HepG2 (cell line): ENCODE results near the gene RAB43. TPM values are rescaled to one million over a fixed set of nuclear protein-coding genes. Genes with fewer than 3 reads are reported as not detected.

Experiments used
- AFF4 ChIP-seq: sonication (generic); formaldehyde crosslinking; IDR thresholded peaks from 2 replicates; pipeline ENCODE4 v1.4.0; 2020; ENCODE audit warnings: missing genetic modification reagents
- AGO1 ChIP-seq: fragments of 200-400 bp; formaldehyde crosslinking; IDR thresholded peaks from 2 replicates; pipeline ENCODE4 v1.6.1; 2017; ENCODE audit warnings: mild to moderate bottlenecking, low read depth, low read length, moderate library complexity; ENCODE audit not compliant: poor library complexity, severe bottlenecking
- ATF7 ChIP-seq, 2 experiments: fragments of 450-650 bp in 1 of 2; sonication (generic) in 1 of 2; formaldehyde crosslinking in 1 of 2; IDR thresholded peaks; 2 replicates each; pipeline versions ENCODE4 v1.4.0 to v1.6.1; 2016 to 2020; ENCODE audit warnings: antibody characterized with exemption in 1 of 2, mild to moderate bottlenecking in 1 of 2, missing genetic modification reagents in 1 of 2
- FOXM1 ChIP-seq: sonication (generic); formaldehyde crosslinking; IDR thresholded peaks from 2 replicates; pipeline ENCODE4 v1.5.0; 2020; ENCODE audit warnings: missing genetic modification reagents
- FOXP1 ChIP-seq, 2 experiments: fragments of 450-650 bp in 1 of 2; IDR thresholded peaks; 2 replicates each; pipeline ENCODE4 v1.6.1; 2017 to 2018; ENCODE audit warnings: antibody characterized with exemption in 1 of 2
- KAT2B ChIP-seq: fragments of 150-350 bp; IDR thresholded peaks from 2 replicates; pipeline ENCODE4 v1.6.1; 2014; ENCODE audit warnings: low read depth, low read length, borderline replicate concordance
- KLF15 ChIP-seq: sonication (generic); formaldehyde crosslinking; IDR thresholded peaks from 2 replicates; pipeline ENCODE4 v1.8.1; 2023; ENCODE audit warnings: borderline replicate concordance, mild to moderate bottlenecking, inconsistent platforms, missing genetic modification reagents, mixed read lengths
- NCOA2 ChIP-seq: sonication (generic); formaldehyde crosslinking; IDR thresholded peaks from 2 replicates; pipeline ENCODE4 v1.8.0; 2022; ENCODE audit warnings: inconsistent platforms
- NR0B2 ChIP-seq: sonication (generic); formaldehyde crosslinking; IDR thresholded peaks from 2 replicates; pipeline ENCODE4 v1.4.0; 2020; ENCODE audit warnings: mild to moderate bottlenecking, missing genetic modification reagents
- POGZ ChIP-seq: sonication (generic); formaldehyde crosslinking; IDR thresholded peaks from 2 replicates; pipeline ENCODE4 v1.4.0; 2020; ENCODE audit warnings: mild to moderate bottlenecking, missing genetic modification reagents
- REXO4 ChIP-seq: sonication (generic); formaldehyde crosslinking; IDR thresholded peaks from 2 replicates; pipeline ENCODE4 v1.8.0; 2022; ENCODE audit warnings: missing genetic modification reagents, mild to moderate bottlenecking, borderline replicate concordance
- RFXANK ChIP-seq: IDR thresholded peaks from 2 replicates; pipeline ENCODE4 v1.6.1; 2016
- SATB2 ChIP-seq: sonication (generic); formaldehyde crosslinking; IDR thresholded peaks from 2 replicates; pipeline ENCODE4 v1.5.0; 2020; ENCODE audit warnings: missing genetic modification reagents
- SSRP1 ChIP-seq: IDR thresholded peaks from 2 replicates; pipeline ENCODE4 v1.6.1; 2016; ENCODE audit warnings: control low read depth
- ZBTB8A ChIP-seq: sonication (generic); formaldehyde crosslinking; IDR thresholded peaks from 2 replicates; pipeline ENCODE4 v1.4.0; 2020; ENCODE audit warnings: mild to moderate bottlenecking, low read depth, missing genetic modification reagents, borderline replicate concordance
- ZHX1 ChIP-seq: sonication (generic); formaldehyde crosslinking; IDR thresholded peaks from 2 replicates; pipeline ENCODE4 v1.8.1; 2022; ENCODE audit warnings: low read depth, mild to moderate bottlenecking, missing genetic modification reagents
- ZNF589 ChIP-seq: sonication (generic); formaldehyde crosslinking; conservative IDR thresholded peaks from 2 replicates; pipeline ENCODE4 v1.8.0; 2022; ENCODE audit warnings: mild to moderate bottlenecking, moderate library complexity, missing genetic modification reagents
- ZNF644 ChIP-seq: IDR thresholded peaks from 2 replicates; pipeline ENCODE4 v1.6.1; 2016; ENCODE audit warnings: low read depth
- ZNF710 ChIP-seq: sonication (generic); formaldehyde crosslinking; IDR thresholded peaks from 2 replicates; pipeline ENCODE4 v1.5.0; 2020; ENCODE audit warnings: mild to moderate bottlenecking, missing genetic modification reagents, borderline replicate concordance
- ZSCAN30 ChIP-seq: sonication (generic); formaldehyde crosslinking; IDR thresholded peaks from 2 replicates; pipeline ENCODE4 v1.5.0; 2020; ENCODE audit warnings: mild to moderate bottlenecking, missing genetic modification reagents
- ZZZ3 ChIP-seq: sonication (generic); formaldehyde crosslinking; IDR thresholded peaks from 2 replicates; pipeline ENCODE4 v1.4.0; 2020; ENCODE audit warnings: missing genetic modification reagents, mild to moderate bottlenecking, borderline replicate concordance
- polyA plus RNA-seq, 8 experiments: library from polyadenylated mRNA; depleted of rRNA in 3 of 8; stranded (reverse) in 7 of 8; unstranded in 1 of 8; fragments of >200 nt; fragmentation: Illumina TruSeq in 4 of 8; extraction: Trizol in 4 of 8; gene quantifications; 2 replicates each; pipeline versions ENCODE4 v1.2.1 to v1.2.3, GENCODE V29; 2011 to 2016; ENCODE audit warnings: low read depth in 4 of 8, missing spikeins in 1 of 8, mixed read lengths in 1 of 8; ENCODE audit not compliant: insufficient read depth in 1 of 8
- total RNA-seq, 5 experiments: library from RNA; depleted of rRNA; stranded (reverse); fragments of >200 nt; fragmentation: Illumina TruSeq; extraction: Trizol; gene quantifications; 2 replicates each; pipeline ENCODE4 v1.2.3, GENCODE V29; 2016; ENCODE audit warnings: low read depth in 1 of 5

Gene RAB43
- total and polyA plus RNA-seq, 2 of the 13 experiments (the other 11 are each of a cell fraction or from before 2014, with no cell fraction given), result 11.8 to 18.4 TPM

- TF ChIP-seq ZNF710 (CRISPR knock-in tag), result peak; percentile 19; the same call in 1 of the 2 replicates
- TF ChIP-seq POGZ (CRISPR knock-in tag), result no peak
- TF ChIP-seq AFF4, result no peak
- TF ChIP-seq ZBTB8A (CRISPR knock-in tag), result no peak
- TF ChIP-seq RFXANK (CRISPR knock-in tag), result no peak
- TF ChIP-seq KAT2B, result no peak
- no peak for TF ChIP-seq AGO1
- no peak for TF ChIP-seq SATB2
- TF ChIP-seq NR0B2 (CRISPR knock-in tag), result no peak
- peak; percentile 35; the same call in 1 of the 2 replicates for TF ChIP-seq ZNF644 (CRISPR knock-in tag)
- TF ChIP-seq FOXM1, result no peak
- TF ChIP-seq ATF7 (IDR thresholded peaks at IDR 0.05), result no peak
- TF ChIP-seq ATF7 (CRISPR knock-in tag; IDR thresholded peaks at IDR 0.05), result no peak
- TF ChIP-seq KLF15, result no peak
- TF ChIP-seq REXO4 (CRISPR knock-in tag), result no peak
- no peak for TF ChIP-seq FOXP1 (IDR thresholded peaks at IDR 0.05)
- 0 out of 2 replicates have a peak, but pooled peaks have one; percentile 57 for TF ChIP-seq FOXP1 (CRISPR knock-in tag; IDR thresholded peaks at IDR 0.05)
- TF ChIP-seq ZSCAN30 (CRISPR knock-in tag), result no peak
- no peak for TF ChIP-seq ZHX1
- TF ChIP-seq ZNF589 (CRISPR knock-in tag), result no peak
- peak; percentile 51 for TF ChIP-seq NCOA2
- TF ChIP-seq SSRP1 (CRISPR knock-in tag), result no peak
- TF ChIP-seq ZZZ3, result no peak
These were observed 66.9 kb downstream of the RAB43 start (continued) for GRCh38 chr3:129054605-129055104.
